CD4-positive, alpha-beta T cell (primary cell): ENCODE measurements around the gene DNAH7. TPM values are rescaled to one million over a fixed set of nuclear protein-coding genes. Genes with fewer than 3 reads are reported as not detected.

Source experiments
- ATAC-seq: fragments of 200-7000 bp; cut with Tn5 transposase; one replicate; pipeline ENCODE4 v1.10.0; 2022; ENCODE audit warnings: mild to moderate bottlenecking; ENCODE audit not compliant: poor library complexity
- CTCF ChIA-PET: fragments of 350-600 bp; sonication (Branson Sonifier 250); formaldehyde crosslinking; loops from one replicate; lab custom pipeline; 2021; ENCODE audit warnings: antibody characterized with exemption, inconsistent platforms; lab: Charles Lee
- POLR2A ChIA-PET: fragments of 350-600 bp; sonication (Branson Sonifier 250); formaldehyde crosslinking; loops from one replicate; lab custom pipeline; 2021; ENCODE audit warnings: antibody characterized with exemption, inconsistent platforms; lab: Charles Lee
- DNase-seq, 14 experiments: peaks; one replicate each; pipeline ENCODE4 v3.0.0-alpha.2; 2013 to 2020; ENCODE audit warnings: mixed read lengths in 2 of 14
- H3K27ac ChIP-seq, 2 donors: one replicate each; pipeline versions ENCODE4 v1.5.1 to v1.7.0; 2013; ENCODE audit warnings: low read length in 2 of 2, low read depth in 1 of 2, mild to moderate bottlenecking in 1 of 2
- H3K27me3 ChIP-seq, 2 experiments: 1 replicate in 1 of 2; 2 replicates in 1 of 2; pipeline versions ENCODE4 v1.6.1 to v1.7.0; 2013; ENCODE audit warnings: low read length in 2 of 2, control low read depth in 1 of 2, mild to moderate bottlenecking in 1 of 2, moderate library complexity in 1 of 2; ENCODE audit not compliant: insufficient read depth in 2 of 2, control insufficient read depth in 1 of 2
- H3K36me3 ChIP-seq: one replicate; pipeline ENCODE4 v1.6.1; 2013; ENCODE audit warnings: low read length, control low read depth; ENCODE audit not compliant: insufficient read depth
- H3K4me1 ChIP-seq: one replicate; pipeline ENCODE4 v1.6.1; 2013; ENCODE audit warnings: low read length, control low read depth; ENCODE audit not compliant: insufficient read depth
- H3K4me3 ChIP-seq: one replicate; pipeline ENCODE4 v1.5.1; 2013; ENCODE audit warnings: mild to moderate bottlenecking, low read length, moderate library complexity
- H3K9me3 ChIP-seq, 2 experiments: 1 replicate in 1 of 2; 2 replicates in 1 of 2; pipeline versions ENCODE4 v1.6.1 to v1.7.0; 2013; ENCODE audit warnings: low read length in 2 of 2, mild to moderate bottlenecking in 2 of 2, control low read depth in 1 of 2, moderate library complexity in 1 of 2; ENCODE audit not compliant: control insufficient read depth in 1 of 2, insufficient read depth in 1 of 2
- H3K27ac Mint-ChIP-seq: one replicate; pipeline ENCODE4 v1.8.0; 2020; ENCODE audit warnings: mixed read lengths
- H3K27me3 Mint-ChIP-seq: one replicate; pipeline ENCODE4 v1.8.0; 2021; ENCODE audit warnings: mixed read lengths
- H3K36me3 Mint-ChIP-seq: one replicate; pipeline ENCODE4 v1.8.0; 2021; ENCODE audit warnings: low read depth, mixed read lengths
- H3K4me1 Mint-ChIP-seq: one replicate; pipeline ENCODE4 v1.8.0; 2021; ENCODE audit warnings: low read depth, mixed read lengths
- H3K4me3 Mint-ChIP-seq: one replicate; pipeline ENCODE4 v1.8.0; 2020; ENCODE audit warnings: mild to moderate bottlenecking, mixed read lengths
- H3K9me3 Mint-ChIP-seq: one replicate; pipeline ENCODE4 v1.8.0; 2020; ENCODE audit warnings: mixed read lengths
- CTCF ChIP-seq: fragments of 200-600 bp; IDR thresholded peaks from one replicate; pipeline ENCODE4 v1.8.0; 2022; ENCODE audit warnings: antibody characterized with exemption, mild to moderate bottlenecking
- intact Hi-C, 2 experiments: fragments of 100-400 bp; cut with DNase I in 1 of 2; cut with micrococcal nuclease in 1 of 2; formaldehyde crosslinking; loops; one replicate each; pipeline versions ENCODE4 v1.15.1 to v1.9.0; 2023 to 2025; cut with DNase I, micrococcal nuclease
- total RNA-seq, 174 experiments: library from RNA in 2 of 174; stranded (reverse) in 2 of 174; gene quantifications; one replicate each; pipeline ENCODE4 v1.2.3 and lab custom pipeline; 2021 to 2026

The DNAH7 gene
- total RNA-seq, 2 experiments from 2014 or later, result not detected

DNA sequence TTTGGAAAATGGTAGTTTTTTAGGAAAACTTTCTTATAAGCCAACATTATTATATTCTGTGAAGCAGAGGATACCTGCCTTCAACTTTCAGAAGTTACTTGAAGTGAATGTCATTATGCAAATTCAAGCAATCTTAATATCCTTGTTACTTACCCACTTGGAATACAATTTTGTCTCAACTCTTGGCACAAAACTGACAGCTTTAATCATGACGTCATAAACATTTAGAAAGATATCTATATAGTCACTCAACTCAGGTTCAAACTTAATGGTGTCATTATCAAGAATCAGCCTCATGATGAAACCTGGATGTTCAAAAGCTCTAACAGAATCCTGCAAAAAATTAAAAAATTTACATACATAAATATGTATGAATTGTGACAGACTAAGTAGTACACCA lies 68.1 kb downstream of the DNAH7 start:
- Mint-ChIP-seq H3K4me1 (peaks cover 11% of the 10 kb centered on the region), H3K36me3 (no peaks in the 10 kb centered on the region), H3K4me3 (no peak overlapping the region), H3K9me3 (peaks cover 3% of the 10 kb centered on the region), H3K27me3 (no peaks in the 10 kb centered on the region), H3K27ac (no peak overlapping the region)
- no peak for TF ChIP-seq CTCF
- Histone ChIP-seq H3K4me3 (no peak overlapping the region), H3K27ac (no peak overlapping the region), H3K9me3 (peaks cover 0 to 7% of the 10 kb centered on the region in 2 experiments), H3K36me3 (no peaks in the 10 kb centered on the region), H3K4me1 (no peaks in the 10 kb centered on the region), H3K27me3 (no peaks in the 10 kb centered on the region)
- CTCF ChIA-PET, result no interaction called here
- POLR2A ChIA-PET, result no interaction called here
- ATAC-seq (no peak), DNase-seq (no peak)
- intact Hi-C loops, result no loop called here

GRCh38 chr2:195998070-195998469 lies 70.6 kb downstream of the DNAH7 start:
- CTCF ChIA-PET, result no interaction called here
- no peak for TF ChIP-seq CTCF
- Mint-ChIP-seq H3K4me1 (peaks cover 14% of the 10 kb centered on the region), H3K36me3 (no peaks in the 10 kb centered on the region), H3K27ac (no peak overlapping the region), H3K27me3 (no peaks in the 10 kb centered on the region), H3K4me3 (no peak overlapping the region), H3K9me3 (no peaks in the 10 kb centered on the region)
- Histone ChIP-seq H3K9me3 (peaks cover 0 to 3% of the 10 kb centered on the region in 2 experiments), H3K27ac (no peak overlapping the region), H3K36me3 (no peaks in the 10 kb centered on the region), H3K4me3 (no peak overlapping the region), H3K4me1 (no peaks in the 10 kb centered on the region), H3K27me3 (no peaks in the 10 kb centered on the region)
- POLR2A ChIA-PET, result no interaction called here
- no peak for DNase-seq
- ATAC-seq, result no peak
- intact Hi-C loops, result no loop called here

DNA sequence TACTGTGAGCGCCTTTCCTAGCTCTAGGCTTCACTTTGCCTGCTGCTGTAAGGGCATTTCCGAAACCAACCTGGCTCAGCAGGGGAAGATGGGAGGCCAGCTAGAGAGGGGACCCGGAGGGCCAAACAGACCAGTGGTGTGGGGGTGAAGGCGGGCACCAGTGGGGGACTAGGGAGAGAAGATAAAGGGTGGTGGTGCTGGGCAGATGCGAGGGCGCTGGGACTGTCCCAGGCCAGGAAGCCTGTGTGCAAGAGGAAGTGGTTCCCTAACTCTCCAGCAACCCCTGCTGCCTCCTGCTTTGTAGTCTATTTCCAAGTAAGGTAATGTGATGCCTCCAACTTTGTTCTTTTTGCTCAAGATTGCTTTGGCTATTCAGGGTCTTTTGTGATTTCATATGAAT lies 73.1 kb downstream of the DNAH7 start:
- H3K27me3 ChIP-seq, result peaks cover 0 to 4% of the 10 kb centered on the region in 2 experiments
- DNase-seq, result no peak
- H3K4me1 ChIP-seq, result no peaks in the 10 kb centered on the region
- H3K36me3 ChIP-seq, result no peaks in the 10 kb centered on the region
- ChIA-PET CTCF (no interaction called here), POLR2A (no interaction called here)
- no peak overlapping the region for H3K27ac Mint-ChIP-seq
- H3K36me3 Mint-ChIP-seq, result no peaks in the 10 kb centered on the region
- H3K4me1 Mint-ChIP-seq, result peaks cover 14% of the 10 kb centered on the region
- intact Hi-C loops, result no loop called here
- no peaks in the 10 kb centered on the region for H3K27me3 Mint-ChIP-seq
- no peak overlapping the region for H3K4me3 ChIP-seq
- no peaks in the 10 kb centered on the region for H3K9me3 Mint-ChIP-seq
- no peak overlapping the region for H3K27ac ChIP-seq
- peaks cover 0 to 3% of the 10 kb centered on the region in 2 experiments for H3K9me3 ChIP-seq
- no peak overlapping the region for H3K4me3 Mint-ChIP-seq
- TF ChIP-seq CTCF, result no peak
- ATAC-seq, result no peak
